ENCODE measurements around the gene LDLRAD2.
A peak's percentile ranks its signal among the peaks of the same experiment; 100 is the strongest.
"Not testable (repeated sequence)": the region's sequence is repeated elsewhere in the genome, so short reads cannot be mapped to it uniquely, and the experiment has no call there.

LDLRAD2 gene

DNA sequence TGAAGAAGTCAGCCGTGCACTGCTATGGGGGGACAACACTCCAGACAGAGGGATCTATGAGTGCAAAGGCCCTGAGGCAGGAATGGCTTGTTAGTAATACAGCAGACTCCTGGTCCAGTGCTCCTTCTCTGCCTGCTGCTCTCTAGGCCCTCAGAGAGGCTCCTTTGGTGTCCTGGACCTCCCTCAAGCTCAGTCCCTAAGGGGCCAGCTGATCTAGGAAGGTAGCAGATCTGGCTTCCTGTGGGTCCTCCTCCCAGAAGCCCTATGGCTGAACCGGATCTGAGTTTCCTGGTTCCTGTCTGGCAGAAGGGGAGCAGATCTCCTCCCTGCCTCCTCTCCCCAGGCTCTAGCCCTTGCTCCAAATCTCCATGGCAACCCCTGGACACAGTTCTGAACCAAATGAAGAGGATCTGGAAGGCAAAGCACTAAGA is at the start of gene LDLRAD2:
TSS of gene LDLRAD2 (plus strand) at position 391 of the 431 bp plus-strand sequence. CDS start 187 bp downstream, outside the sequence.
- DNase-seq (ENCODE audit: low read depth in 2 of 2) = no peak

- DNase-seq (ENCODE audit: low read depth in 2 of 2) = no peak
Measured at GRCh38 chr1:21763236-21763635, 48.8 kb upstream of the LDLRAD2 start.

DNA sequence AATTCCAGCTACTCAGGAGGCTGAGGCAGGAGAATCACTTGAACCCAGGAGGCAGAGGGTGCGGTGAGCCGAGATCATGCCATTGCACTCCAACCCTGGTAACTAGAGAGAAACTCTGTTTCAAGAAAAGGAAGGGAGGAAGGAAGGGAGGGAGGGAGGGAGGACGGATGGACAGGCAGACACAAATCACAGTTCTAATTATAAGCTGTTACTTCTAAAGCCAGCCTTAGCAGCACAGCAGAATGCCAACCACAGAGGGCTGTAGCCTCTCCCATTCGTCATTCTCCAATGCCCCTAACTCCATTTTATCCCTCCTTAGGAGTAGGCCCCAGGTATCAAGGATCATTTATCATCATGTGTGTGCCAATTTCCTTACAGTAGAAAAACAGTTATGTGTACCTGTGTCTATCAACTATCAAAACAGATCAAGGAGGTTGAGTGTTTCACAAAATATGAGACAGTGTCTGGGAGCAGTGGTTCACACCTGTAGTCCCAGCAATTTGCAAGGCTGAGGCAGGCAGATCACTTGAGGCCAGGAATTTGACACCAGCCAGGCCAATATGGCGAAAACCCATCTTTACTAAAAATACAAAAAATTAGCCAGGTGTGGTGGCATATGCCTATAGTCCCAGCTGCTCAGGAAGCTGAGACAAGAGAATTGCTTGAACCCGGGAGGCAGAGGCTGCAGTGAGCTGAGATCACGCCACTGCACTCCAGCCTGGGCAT is 48.2 kb upstream of the LDLRAD2 start:
- DNase-seq (ENCODE audit: low read depth in 2 of 2) = no peak

- DNase-seq (ENCODE audit: low read depth in 2 of 2) = no peak
Measured at GRCh38 chr1:21764615-21765423, 47.2 kb upstream of the LDLRAD2 start.

DNA sequence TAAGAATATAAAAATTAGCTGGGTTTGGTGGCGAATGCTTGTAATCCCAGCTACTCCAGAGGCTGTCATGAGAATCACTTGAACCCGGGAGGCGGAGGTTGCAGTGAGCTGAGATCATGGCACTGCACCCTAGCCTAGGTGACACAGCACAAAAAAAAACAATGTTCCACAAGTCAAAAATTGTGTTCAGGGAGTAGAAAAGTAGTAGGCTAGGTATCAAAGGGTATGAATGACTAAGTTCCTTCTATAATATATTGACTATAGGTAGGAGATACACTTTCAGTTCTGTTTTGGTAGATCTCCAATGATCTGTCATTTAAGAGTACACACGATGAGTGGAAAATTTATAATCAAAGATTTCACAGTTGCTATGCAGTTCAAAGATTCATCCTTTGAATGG is 45.9 kb upstream of the LDLRAD2 start:
- DNase-seq (ENCODE audit: low read depth in 2 of 2) = no peak

- DNase-seq (ENCODE audit: low read depth in 2 of 2) = not testable (repeated sequence)
Measured at GRCh38 chr1:21767106-21767505, 45.0 kb upstream of the LDLRAD2 start.

- no peak for DNase-seq (ENCODE audit: low read depth in 2 of 2)
Measured at GRCh38 chr1:21770201-21770600, 41.9 kb upstream of the LDLRAD2 start.

DNA sequence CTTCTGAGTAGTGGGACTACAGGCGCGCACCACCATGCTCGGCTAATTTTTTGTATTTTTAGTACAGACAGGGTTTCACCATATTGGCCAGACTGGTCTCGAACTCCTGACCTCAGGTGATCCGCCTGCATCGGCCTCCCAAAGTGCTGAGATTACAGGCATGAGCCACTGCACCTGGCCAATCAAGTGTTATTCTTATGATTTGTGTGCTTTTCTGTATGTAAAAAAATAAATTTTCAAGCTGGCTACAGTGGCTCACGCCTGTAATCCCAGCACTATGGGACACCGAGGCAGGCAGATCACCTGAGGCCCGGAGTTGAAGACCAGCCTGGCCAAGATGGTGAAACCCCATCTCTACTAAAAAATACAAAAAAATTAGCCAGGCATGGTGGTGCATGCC is 41.5 kb upstream of the LDLRAD2 start:
- DNase-seq (ENCODE audit: low read depth in 2 of 2) = not testable (repeated sequence)

DNA sequence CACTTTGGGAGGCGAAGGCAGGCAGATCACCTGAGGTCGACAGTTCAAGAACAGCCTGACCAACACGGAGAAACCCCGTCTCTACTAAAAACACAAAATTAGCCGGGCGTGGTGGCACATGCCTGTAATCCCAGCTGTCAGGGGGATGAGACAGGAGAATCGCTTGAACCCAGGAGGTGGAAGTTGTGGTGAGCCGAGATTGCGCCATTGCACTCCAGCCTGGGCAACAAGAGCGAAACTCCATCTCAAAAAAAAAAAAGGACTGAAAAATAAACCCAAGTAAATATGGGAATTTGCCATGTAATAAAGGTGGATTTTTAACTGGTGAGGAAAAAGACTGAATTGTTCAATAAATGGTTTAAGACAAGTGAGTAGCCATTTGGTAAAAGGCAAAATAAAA is 40.4 kb upstream of the LDLRAD2 start:
- not testable (repeated sequence) for DNase-seq (ENCODE audit: low read depth in 2 of 2)

- no peak for DNase-seq (ENCODE audit: low read depth in 2 of 2)
Measured at GRCh38 chr1:21773585-21773984, 38.5 kb upstream of the LDLRAD2 start.

GRCh38 chr1:21774835-21775549 is 37.1 kb upstream of the LDLRAD2 start:
- no peak for DNase-seq (ENCODE audit: low read depth in 2 of 2)

- no peak for DNase-seq (ENCODE audit: low read depth in 2 of 2)
Measured at GRCh38 chr1:21775550-21775914, 36.5 kb upstream of the LDLRAD2 start.

DNA sequence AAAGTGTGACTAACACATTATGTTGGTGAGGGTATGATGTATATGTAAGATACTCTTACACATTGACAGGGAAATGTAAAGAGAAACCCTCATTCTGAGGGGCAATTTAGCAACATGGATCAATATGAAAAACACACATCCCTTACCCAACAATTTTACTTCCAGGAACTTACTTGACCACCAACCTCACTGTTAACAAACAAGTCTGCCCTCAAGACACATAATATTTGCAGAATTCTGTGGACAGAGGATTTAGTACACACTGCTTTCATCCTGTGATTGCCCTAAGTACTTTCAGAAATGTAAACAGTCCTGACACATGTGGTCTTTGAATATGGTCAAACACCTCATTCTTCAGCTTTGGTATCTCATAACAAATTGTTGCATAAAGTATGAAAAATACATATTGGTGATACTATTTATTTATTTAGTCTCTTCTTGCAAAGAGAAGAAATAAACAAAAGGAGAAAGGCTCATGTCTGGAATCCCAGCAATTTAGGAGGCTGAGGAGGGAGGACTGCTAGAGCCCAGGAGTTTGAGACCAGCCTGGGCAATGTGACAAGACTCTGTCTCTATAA is 36.0 kb upstream of the LDLRAD2 start:
- no peak for DNase-seq (ENCODE audit: low read depth in 2 of 2)

GRCh38 chr1:21776925-21777324 is 35.1 kb upstream of the LDLRAD2 start:
- DNase-seq (ENCODE audit: low read depth in 2 of 2) = not testable (repeated sequence)

GRCh38 chr1:21778405-21778727 is 33.7 kb upstream of the LDLRAD2 start:
- DNase-seq (ENCODE audit: low read depth in 2 of 2) = no peak

GRCh38 chr1:21779613-21780521 is 32.2 kb upstream of the LDLRAD2 start:
- no peak for DNase-seq (ENCODE audit: low read depth in 2 of 2)

GRCh38 chr1:21781815-21782348 is 30.2 kb upstream of the LDLRAD2 start:
- no peak for DNase-seq (ENCODE audit: low read depth in 2 of 2)

DNA sequence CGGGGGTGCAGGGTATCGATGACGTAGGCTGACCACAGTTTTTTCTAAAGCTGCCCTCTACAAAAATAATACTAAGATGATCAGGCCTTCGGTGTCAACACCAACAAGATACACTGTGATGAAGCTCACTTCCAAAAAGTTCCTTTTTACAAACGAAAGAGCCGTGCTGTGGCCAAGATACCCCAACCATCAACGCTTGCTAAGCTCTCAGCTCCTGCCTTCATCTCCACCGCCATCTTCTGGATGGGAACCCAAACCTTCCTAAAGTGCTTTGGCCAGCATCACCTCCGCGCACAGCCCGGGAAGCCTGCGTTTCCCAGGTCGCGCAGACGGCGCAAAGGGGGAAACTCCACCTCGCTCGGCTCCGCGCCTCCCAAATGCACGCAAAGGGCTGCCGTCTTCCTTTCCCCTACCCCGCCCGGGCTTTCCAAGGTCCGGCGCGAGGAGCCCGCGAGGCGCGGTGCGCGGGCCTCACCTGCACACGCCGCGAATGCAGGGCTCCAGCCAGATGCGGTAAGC is 29.7 kb upstream of the LDLRAD2 start:
- DNase-seq (ENCODE audit: low read depth in 2 of 2) = peak; percentile 5 to 24

DNA sequence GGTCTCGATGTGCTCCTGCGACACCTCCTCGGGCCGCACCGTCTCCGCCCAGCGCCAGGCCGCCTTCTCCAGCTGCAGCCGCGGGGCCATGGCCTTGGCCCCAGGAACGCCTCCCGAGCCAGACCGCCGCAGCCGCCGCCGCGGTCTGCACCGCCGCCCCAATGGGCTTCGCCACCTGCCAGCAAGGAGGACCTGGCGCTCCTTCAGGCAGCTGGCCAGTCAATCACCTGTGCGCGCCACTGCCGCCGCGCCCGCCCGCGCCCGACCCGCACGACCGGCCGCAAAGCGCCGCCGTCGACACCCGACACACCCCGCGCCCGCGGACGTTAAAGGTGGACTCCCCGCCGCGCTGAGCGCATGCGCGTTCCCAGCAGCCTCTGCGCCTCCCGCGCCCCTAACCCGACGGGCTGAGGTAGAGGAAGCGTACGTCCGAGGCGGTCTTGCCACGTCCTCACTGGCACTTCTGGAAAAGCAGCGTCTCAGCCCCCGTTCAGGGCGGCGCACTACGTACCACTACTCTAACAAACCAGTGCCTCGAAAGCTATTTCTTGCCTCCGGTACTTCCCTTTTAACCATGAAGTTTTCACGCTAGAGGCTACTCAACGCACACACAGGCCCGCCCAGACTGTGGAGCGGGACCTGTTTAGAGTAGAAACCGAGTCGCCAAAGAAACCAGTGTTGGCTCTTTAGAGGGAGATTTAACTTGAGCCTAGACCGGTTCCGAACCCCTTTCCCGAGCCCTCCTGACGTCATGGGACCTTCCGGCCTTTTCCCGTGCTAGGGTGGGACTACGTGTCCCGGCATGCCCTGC is 29.0 kb upstream of the LDLRAD2 start, which contains the start of gene USP48:
TSS of gene USP48 (minus strand) at position 282 of the 811 bp plus-strand sequence. CDS start at position 90, 192 bp downstream.
- peak; percentile 91 to 92 for DNase-seq (ENCODE audit: low read depth in 2 of 2)

Measured in activated CD8-positive, alpha-beta memory T cell treated with anti-CD3 and anti-CD28 coated beads for 4 hours (primary cell).